Superior temporal gyrus (tissue), 1 donor: ENCODE data around the gene DDI1.
"Not testable (repeated sequence)": the region's sequence is repeated elsewhere in the genome, so short reads cannot be mapped to it uniquely, and the experiment has no call there.

Experiments used
- DNase-seq: peaks from one replicate; pipeline ENCODE4 v3.0.0-alpha.2; 2016; ENCODE audit errors: extremely low spot score

Gene DDI1

DNA sequence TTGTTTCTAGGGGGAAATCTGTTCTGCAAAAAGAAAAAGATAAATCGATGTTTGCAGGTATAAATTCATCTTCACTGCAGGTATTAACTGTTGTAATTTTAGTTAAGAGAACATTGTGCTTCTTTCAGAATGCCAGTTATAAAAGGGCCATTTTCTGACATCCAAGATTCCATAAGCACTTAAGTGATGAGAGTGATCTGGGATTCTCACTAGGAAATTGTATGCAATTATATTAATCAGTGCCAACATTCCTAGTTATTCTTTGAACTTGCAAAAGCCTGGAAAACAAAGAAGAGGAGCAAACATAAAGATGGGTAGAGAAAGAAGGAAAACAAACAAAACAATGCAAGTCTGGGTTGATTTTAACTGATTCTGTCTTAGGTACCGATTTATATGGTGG is 5.4 kb downstream of the DDI1 start:
- DNase-seq = no peak

DNA sequence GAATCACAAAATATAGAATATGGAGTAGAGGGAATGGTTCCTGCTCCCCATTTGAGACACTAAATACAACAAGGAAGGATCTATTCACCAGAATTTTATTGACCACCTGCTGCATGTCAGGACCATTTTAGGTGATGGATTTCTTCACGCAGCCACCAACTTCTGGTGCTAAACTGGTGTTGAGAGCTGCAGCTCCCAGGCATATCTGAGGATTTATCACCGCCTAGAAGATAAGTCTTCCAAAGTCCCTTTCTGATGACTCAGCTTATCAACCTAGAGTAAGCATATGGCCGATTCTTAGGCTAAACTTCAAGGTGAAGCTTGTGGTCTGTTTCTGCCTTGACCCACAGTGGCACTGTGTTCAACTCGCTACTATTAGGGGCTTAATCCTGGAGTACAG is 6.7 kb downstream of the DDI1 start:
- no peak for DNase-seq

DNA sequence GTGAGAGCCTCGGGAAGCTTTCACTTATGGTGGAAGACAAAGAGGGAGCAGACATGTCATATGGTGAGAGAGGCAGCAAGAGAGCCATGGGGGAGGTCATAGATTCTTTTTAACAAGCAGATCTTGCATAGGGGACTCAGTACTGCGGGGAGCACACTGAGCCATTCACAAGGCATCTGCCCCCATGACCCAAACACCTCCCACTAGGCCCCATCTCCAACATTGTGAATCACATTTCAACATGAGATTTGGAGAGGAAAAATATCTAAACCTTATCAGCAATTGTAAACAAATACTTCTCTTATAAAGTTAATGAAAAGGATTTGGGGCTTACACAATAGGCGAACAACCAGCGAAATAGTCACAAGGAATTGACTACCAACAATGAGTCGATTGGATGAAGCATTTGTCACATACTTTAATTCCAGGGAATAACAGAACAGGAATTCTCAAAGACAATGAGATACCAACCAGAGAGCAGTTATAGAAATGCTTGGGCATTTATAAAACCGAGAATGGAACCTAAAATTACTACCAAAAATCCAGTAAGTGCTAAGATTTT is 7.3 kb downstream of the DDI1 start:
- no peak for DNase-seq

DNA sequence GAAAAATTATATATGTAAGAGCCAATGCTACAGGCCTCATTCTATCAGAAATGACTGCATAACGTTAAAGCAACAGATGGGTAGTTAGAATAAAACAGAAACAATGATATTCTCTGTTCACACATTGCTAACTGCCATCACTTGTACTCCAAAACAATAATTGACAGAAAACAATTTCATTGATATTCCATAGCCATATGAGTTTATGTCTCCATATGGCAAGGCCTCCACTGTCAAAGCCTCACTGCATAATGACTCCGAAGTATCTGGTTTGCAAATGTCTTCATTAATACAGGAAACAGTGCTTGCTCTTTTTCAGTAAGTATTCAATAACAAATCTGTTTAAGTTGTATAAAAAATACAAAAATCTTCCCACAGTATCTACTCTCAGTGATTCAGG is 9.9 kb downstream of the DDI1 start:
- no peak for DNase-seq

DNA sequence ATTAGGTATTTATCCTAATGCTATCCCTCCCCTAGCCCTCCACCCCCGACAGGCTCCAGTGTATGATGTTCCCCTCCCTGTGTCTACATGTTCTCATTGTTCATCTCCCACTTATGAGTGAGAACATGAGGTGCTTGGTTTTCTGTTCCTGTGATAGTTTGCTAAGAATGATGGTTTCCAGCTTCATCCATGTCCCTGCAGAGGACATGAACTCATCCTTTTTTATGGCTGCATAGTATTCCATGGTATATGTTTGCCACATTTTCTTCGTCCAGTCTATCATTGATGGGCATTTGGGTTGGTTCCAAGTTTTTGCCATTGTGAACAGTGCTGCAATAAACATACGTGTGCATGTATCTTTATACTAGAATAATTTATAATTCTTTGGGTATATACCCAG is 10.4 kb downstream of the DDI1 start:
- DNase-seq = not testable (repeated sequence)

DNA sequence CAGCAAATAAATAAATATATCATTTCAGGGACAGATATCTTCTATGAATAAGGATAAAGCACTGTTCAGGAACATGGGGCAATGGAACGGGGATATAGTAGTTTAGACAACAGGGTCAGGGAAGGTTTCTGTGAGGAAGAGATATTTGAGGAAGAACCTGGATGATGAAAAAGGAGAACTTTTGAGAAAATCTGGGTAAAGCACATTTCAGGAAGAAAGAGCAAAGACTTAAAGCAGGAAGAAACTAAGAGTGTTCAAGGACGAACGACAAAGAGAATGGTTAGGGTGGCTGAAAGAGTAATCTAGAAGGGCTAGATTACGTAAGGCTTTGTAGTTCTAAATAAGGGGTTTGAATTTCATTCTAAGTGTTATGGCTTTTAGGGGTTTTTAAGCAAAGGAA is 12.7 kb downstream of the DDI1 start:
- DNase-seq = no peak

- no peak for DNase-seq
These were observed 15.3 kb downstream of the DDI1 start for GRCh38 chr11:104051778-104052177.

DNA sequence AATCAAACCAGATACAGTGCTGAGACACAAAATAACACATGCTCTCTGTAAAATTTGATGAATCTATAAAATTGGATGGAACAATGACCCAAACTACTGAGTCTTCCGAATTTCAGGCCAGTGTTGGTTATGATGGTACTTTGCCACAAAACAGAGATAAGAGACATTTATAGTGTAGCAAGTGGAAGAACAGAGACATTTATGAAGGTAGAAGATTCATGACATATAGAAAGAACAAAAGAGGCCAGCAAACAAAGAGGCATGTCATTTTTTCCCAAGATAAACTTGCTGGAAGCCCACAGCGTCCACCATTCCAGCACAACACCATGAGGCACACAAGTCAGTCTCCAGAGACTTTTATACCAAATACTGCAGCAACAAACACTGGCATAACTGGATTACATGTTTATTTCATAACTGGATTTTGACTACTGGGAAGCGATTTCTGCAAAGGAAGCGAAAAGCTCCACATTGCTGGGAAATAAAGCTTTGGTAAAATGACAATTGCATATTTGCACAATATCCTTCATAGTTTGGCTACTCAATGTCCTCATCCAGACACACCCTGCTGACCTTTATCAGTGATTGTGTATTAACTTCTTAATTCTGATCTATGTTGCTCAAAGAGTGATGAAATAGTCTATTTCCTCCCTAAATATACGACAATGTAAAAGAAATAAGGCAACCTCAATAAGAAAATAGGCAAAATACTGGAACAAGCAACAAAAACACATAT is 17.5 kb downstream of the DDI1 start:
- no peak for DNase-seq

GRCh38 chr11:104054911-104055529 is 18.6 kb downstream of the DDI1 start:
- DNase-seq = no peak

DNA sequence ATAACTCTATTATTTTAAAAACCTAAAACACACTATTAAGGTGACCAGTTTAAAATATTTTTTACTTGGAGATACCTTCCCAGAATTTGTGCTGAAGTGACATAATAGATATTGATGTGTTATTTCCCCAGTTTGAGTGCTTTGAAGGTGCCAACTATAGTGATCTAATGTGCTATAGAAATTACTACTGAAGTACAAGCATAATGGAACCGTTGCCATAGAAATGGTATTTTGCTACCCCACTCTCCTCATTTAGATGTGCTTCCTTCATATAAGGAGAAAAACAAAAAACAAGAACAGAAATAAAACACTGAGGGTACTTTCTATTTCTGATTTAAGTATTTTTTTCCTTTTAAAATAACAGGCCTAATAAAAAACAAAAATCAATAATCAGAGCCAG is 19.2 kb downstream of the DDI1 start:
- no peak for DNase-seq

- no peak for DNase-seq
These were observed 21.5 kb downstream of the DDI1 start for GRCh38 chr11:104057908-104058307.

DNA sequence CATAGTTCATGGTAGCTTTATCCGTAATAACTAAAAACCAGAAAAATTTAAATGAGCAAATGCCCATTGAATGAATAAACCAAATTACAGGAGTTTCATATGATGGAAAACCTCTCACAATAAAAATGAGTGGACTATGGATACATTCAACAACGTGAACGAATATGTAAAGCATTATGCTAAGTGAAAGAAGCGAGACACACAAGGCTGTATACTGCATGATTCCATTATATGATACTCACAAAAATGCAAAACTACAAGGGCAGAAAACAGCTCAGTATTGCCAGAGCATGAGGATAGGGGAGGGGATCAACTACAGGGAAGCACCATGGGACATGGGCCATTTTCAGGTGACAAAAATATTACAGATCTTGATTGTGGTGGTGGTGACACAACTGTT is 22.2 kb downstream of the DDI1 start:
- DNase-seq = no peak

DNA sequence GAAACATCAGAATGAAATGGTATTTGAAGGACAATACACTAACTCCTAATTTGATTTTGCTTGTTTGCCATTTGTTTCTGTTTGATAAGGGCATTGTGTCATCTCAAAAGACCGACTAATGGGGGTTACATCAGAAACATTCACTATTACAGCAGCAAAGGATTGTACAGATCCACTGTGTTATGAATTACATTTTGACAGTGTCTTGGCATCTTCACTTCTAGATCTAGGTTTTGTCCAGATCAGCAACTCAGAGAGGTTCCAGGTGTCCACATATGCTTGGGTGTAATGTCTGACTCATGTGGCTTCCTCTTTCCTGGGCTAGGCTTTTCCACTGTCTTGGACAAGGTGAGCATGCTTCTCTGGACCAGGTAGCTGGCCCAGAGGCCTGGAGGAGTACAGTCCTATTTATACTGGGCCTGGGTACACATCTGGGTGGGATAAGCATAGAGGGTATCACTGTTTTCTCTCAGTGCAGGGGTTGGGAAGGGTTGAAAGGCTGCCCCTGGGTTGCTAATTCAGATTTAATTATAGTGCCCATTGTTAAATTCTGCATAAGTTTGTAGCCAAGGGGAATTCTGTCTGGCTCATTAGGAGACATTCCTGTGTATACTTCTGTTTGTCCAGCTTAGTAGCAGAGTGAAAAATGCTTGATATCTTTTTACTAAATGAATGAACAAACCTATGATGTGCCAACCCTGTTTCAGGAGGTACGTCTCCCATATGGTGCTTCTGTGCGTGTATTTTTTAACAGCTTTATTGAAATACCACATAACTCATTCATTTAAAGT is 23.8 kb downstream of the DDI1 start:
- DNase-seq = no peak

DNA sequence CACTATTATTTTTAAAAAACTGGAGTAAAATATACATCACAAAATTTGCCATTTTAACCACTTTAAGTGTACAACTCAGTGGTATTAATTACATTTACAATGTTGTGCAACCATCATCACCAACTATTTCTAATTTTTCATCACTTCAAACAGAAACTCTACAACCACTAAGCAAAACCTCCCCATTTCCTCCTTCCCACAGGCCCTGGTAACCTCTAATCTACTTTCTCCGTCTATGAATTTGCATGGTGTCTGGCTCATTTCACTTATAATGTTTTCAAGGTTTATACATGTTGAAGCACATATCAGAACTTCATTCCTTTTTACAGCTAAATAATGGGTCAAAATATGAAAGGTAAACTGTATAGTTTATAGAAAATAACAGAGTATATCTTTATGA is 24.4 kb downstream of the DDI1 start:
- no peak for DNase-seq

- DNase-seq = no peak
These were observed 25.5 kb downstream of the DDI1 start for GRCh38 chr11:104061853-104062521.

GRCh38 chr11:104064034-104064630 is 27.7 kb downstream of the DDI1 start:
- DNase-seq = peak; percentile 39

DNA sequence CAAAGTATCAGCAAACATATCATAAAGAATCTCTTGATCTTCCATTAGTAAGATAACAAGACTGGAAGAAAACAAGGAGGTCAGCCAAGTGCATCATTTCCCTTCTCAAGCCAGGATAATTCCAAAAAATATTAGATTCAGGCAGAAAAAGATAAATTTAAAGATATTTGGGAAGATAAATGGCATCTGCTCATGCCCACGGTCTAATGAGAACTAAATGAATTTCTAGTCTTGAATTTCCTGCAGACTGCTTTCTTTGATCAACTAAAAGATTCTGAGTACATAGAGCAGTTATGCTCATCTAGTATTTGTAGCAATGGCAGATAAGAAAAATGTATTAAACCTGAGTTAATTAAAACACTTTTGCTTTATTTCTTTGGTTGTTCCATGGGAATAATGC is 31.1 kb downstream of the DDI1 start:
- no peak for DNase-seq

- no peak for DNase-seq
These were observed 37.7 kb downstream of the DDI1 start for GRCh38 chr11:104073950-104074705.

GRCh38 chr11:104075091-104075490 is 38.7 kb downstream of the DDI1 start:
- DNase-seq = no peak

- no peak for DNase-seq
These were observed 39.3 kb downstream of the DDI1 start for GRCh38 chr11:104075706-104076105.

DNA sequence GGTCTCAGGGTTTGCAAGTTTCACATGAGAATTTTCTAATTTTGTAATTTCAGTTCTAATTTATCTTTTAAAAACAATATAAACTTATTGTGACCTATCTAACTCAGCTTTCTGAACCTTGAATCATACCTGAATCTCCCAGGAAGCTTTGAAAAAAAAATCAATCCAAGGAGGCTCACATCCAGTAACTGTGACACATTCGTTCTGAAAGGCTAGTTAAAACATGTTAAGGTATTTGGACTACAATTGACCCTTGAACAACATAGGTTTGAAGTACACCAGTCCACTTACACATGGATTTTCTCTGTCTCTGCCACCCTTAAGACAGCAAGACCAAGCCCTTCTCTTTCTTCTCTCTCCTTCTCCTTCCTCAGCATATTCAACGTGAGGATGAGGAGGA is 40.0 kb downstream of the DDI1 start:
- no peak for DNase-seq
